HG03521 (cell line): ENCODE measurements around the gene AFAP1.

ENCODE experiments used
- ATAC-seq: cut with Tn5 transposase; IDR thresholded peaks from one replicate; pipeline ENCODE4 v1.9.1; 2021; ENCODE audit warnings: mild to moderate bottlenecking, moderate library complexity; ENCODE audit not compliant: unreplicated experiment

AFAP1 gene

DNA sequence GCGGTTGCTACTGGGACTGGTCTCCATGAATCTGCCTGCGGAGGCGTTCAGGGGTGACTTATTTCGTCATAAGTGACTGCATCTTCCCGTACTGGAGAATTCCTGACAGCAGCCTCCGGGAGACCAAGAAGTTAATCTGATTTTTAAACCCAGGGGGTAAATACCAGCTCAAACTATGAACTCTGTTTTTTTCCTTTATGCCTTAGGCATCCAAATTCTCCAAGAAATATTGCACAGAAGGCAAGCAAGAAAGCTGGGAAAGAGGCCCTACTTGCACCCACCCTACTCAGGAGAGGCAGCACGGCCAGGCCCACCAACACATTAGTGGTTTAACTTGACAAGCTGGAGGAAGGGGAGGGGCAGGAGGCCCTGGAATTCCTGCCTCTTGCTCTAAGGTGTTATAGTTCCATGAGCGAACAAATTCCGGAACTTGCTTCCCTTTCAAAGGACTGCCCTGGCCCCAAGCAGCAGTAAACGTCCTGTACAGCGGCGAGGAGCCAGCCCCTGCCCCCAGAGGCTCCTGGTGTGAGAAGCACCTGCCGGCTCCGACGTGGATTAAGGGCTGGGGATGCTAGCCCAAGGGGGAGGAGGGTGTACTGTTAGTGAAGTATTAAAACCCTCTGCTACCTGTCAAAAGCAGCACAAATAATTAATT lies 177.2 kb downstream of the AFAP1 start:
- no peak for ATAC-seq

DNA sequence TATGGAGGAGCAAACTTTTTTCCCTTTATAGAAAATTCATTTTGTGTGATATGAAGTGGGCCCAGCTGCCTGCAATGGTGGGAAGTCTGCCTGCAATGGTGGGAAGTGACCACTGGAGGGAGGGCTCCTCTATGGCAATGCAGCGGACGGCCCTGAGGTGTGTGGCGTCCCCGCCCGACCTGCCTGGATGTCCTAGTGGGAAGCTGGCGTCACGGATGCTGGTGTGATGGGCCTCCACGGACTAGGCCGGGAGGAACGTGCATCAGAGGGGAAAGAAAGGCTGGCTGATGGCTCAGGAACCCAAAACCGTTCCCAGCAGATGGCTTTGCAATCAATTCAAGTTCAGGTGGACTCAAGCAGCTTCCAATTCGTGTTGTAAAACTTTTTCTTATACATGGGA lies 177.9 kb downstream of the AFAP1 start:
- ATAC-seq: peak; percentile 83

DNA sequence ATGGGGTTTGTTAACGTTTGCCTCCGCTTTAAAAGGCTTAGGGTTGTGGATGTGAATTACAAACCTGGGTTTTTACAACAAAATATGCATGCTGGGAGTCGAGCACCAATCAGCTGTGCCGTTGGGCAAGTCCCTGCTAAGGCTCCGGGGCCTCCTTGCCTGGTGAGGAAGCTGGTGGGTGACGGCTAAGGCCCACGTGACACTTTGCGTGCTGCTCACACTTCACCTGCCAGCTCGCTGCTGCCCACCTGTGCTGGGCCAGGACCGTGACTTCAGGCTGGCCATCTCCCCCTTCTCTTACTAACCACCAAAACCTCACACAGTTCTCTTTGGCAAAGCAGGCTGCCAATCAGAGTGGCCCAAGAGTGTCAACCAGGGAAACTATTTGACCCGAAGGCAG lies 178.3 kb downstream of the AFAP1 start:
- no peak for ATAC-seq

DNA sequence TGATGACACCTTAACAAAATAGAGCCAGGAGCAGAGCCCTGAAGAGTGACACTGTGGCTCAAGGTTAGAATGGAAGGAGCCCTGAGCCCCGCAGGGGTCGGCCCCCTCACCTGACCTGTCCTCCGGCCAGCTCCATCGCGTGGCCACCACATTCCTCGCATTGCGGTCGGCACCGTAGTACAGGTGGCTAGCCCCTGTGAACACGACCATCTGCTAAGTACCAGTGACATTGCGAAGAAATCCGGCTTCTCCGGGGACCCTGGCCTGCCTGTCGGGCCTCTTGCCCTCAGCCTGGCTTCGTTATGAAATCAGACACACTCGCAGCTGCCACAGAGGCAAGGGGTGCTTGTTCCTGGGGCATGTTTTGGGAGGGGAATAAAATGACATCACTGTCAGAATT lies 179.0 kb downstream of the AFAP1 start:
- no peak for ATAC-seq

DNA sequence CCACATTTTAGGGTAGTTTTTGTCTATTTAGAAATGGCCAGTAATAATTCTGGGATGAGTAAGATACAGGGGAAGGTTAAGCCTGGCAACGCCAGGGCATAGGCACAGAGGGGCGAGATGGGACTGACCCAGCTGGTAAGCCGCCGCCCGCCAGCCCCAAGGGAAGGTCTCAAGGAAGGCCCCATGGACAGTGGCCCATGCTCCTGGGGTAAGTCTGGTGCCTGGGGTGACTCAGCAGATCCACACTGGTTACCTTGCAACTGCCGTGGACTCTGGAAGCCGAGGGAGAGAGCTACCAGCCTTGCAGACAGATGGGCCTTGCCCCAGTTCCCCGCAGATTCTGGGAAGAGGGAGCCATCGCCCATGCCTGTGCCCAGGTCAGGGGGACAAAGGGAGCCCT lies 179.4 kb downstream of the AFAP1 start:
- no peak for ATAC-seq

DNA sequence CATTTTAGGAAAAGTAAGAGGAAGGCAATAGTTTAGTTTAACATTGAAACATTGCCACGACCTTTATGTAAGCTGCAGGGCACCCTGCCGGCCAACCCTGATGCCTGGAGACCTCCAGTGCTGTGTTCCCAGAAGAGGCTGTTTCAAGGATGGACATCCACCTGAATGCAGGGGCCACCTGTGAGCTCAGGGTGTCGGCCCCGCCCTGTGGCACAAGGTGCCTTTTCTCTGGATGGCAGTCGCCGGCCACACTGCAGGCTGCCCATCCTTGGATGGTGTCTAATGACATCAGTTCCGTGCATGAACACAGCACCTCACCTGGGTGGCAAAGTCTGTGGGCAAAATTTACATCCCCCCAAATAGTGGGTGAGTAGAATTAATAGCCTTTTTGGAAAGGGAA lies 180.0 kb downstream of the AFAP1 start:
- no peak for ATAC-seq

DNA sequence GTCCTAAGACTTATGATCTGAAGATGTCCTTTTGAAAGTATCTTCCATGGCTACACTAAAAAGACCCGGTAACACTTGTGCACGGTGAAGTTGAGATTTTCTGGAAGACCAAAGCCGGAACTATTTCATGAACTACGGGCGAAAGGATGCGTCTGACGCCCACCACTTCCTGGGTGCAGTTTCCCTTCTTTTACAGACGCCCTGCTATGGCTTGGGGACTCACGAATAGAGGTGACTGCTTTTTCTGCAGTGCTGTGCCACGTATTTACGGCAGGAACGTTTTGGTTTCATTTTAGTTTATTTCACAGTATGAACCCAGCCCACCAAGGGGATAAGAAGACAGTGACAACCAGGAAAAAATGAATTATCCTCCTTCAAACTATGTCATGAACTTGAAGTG lies 180.4 kb downstream of the AFAP1 start:
- no peak for ATAC-seq

DNA sequence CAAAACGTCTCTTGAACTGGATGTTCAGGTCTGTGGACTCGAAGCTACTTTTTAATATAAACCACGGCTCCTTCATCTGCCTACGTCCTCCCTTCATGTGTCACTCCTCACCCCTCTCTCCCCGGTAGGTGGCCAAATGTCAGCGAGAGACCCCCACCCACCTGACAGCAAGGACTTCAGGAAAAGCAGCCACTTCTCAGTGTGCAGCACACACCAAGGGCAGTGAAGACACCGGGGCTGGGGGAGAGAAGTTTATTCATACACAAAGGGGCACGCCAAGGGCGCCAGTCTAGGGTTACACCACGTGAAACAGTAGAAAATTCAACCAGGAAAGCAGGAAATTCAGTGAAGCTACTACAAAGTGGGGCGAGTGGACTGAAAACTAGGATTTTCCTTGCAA lies 181.2 kb downstream of the AFAP1 start:
- ATAC-seq: no peak

DNA sequence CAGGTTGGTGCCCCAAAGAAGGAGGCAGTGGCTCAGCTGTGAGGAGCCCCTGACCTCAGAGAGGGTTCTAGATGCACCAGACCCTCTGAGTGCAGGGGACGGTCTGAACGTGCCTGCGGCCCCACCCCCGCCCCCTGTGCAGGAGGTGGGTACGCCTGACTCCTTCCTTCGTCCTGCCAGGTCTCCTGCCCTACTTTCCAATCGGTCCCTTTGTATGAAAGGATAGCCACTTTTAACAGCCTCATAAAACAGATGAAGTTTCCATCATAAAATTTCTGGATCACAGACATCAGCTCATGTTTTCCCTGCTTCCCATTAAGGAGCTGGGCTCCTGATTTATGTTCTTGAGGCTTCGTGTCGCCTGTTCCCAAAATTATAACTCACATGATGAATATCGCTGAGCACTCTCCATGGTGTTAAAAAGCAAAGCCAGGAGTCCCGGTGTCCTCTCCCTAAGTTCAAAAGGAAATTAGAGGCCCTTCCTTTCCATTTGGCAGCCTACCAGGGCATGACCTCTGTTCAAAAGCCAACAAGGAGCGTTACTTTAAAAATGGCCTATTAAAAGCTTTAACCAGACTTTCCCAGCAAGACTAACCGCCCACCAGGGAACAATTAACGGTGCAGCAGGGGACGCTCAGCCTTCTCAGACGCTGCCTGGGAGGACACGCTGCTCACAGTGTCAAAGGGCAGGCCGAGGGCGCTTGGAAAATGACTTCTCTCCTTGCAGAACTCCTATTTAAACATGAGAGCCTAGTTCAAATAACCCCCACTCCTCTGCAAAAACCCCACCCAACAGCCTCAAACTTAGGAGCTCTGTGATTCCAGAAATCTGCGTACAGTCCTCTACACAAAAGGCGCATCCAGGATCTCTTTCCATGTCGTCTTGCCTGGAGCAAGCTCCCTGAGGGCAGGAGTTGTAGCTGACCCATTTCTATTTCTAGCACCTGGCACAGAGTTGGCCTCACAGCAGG lies 181.9 kb downstream of the AFAP1 start:
- ATAC-seq: no peak

DNA sequence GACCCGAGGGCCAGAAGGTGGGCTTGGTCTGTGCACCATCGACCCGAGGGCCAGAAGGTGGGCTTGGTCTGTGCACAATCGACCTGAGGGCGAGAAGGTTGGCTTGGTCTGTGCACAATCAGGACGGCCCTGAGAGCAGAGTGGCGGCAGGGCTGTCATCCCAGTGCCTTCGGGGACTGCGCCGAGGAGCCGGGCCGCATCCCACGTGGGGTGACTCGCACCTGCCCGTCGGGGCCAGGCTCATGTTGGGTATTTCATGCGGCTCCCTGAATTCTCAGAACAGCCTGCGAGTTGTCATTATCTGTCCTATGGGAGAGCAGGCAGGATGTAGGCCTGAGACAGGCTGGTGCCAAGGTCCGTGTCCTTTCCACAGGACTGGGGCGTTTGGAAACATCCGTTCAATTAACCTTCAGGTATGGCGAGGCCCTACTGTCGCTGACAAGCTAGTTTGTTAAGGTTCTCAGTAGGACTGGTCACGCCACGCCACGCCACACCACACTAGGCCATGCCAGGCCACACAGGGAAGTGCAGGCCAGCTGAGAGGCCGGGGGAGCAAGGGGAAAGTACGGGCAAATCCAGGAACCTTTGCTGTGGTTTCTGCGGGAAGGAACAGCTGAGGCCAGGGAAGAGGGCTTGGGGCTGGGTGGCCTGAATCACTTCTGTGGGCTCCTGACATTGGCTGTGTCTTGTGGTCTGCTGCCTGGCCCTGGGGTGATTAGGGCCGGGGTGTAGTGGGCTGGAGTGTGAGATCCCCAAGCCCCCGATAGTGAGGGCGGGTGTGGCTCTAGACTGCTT lies 182.9 kb downstream of the AFAP1 start:
- ATAC-seq: no peak

DNA sequence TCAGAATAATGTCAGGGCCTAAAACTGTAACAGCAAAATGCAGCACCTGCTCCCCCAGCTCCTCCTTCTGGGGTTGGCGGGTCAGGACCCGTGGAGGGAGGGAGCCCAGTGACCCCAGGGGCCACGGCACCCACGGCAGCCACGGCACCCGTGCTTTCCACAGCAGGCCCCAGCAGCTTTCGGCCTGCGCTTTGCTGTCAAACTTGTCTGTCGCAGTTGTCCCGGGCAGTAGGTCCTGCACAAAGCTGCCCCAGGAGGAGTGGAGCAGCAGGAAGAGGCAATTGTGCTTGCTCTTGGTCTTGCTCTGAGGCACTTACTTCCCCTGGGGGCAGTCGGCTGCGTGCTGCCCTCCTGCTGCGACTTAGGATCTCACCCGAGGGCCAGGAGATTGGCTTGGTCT lies 183.6 kb downstream of the AFAP1 start:
- no peak for ATAC-seq

DNA sequence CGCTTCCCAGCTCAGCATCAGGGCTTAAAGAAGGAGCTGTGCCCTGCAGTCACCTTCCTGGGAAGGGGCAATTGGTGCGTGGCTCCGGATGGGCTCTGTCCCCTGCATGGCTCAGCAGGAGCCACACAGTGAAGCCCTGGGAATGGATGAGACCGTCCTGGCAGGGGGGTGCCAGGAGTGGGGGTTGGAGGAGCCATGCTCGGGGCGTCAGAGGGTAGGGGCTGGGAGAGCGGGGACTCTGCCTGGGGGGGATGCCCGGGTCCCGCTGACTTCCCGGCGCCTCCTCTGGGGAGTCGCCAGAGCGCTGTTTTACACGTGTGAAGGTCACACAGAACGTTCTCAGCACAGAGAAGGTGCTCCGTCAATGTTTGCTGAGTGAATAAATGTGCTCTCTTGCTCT lies 184.1 kb downstream of the AFAP1 start:
- no peak for ATAC-seq

DNA sequence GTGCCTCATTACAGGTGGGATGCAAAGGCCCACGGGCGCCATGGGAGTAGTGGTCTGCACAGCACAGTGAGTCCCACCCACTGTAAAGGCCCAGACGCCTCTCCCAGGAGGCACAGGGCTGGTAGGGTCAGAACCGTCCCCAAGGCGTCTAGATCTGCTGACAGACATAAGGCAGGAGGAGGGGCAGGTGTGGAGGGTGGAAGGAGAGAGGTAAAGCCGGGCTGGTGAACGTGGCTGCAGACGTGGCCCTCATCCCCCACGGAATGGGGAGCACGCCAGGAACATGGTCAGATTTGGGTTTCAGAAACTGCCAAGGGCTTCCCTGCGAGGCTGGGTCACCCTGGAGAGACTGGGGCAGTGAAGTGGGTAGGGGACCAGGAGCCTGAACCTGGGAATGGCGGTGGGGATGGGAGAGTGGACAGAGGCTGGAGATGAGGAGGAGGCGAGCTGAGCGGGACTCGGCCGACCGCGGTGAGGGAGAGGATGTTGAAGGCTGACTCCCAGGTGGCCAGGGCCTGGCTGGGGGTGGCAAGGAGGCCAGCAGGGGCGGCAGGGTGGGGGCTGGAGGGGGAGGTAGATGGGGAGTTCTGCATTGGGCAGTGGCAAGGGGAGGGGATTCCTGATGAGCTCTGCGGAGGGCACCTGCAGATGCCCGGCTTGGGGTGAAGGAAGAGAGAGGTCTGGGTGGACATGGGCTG lies 184.9 kb downstream of the AFAP1 start:
- no peak for ATAC-seq

DNA sequence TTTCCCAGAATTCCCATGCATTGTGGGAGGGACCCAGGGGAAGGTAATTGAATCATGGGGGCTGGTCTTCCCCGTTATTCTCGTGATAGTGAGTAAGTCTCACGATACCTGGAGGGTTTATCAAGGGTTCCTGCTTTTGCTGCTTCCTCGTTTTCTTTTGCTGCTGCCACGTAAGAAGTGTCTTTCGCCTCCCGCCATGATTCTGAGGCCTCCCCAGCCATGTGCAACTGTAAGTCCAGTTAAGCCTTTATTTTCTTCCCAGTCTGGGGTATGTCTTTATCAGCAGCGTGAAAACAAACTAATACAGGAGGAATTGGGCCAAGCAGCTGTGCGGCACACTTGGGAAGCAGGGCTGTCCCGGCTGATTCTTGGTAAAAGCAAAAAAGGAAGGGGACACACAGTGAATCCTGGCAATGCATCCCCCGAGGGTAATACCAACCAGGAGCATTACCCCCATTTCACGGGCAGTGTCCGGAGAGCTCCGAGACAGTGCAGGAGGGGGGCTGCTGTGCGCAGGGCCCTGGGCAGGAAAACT lies 185.7 kb downstream of the AFAP1 start:
- no peak for ATAC-seq

DNA sequence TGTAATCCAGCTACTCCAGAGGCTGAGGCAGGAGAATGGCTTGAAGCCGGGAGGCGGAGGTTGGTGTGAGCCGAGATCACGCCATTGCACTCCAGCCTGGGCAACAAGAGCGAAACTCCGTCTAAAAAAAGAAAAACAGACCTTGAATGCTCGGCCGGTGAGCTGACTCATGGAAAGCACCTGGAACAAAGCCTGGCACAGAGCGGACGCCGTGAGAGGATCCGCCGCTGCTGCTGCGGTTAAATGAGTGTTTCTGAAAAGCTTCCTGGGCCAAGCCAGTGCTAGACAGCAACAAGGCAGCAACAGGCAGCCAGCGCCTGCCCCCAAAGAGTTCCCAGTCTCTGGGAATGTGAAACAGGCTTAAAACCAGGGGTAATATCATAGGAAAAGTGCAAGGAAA lies 186.4 kb downstream of the AFAP1 start:
- ATAC-seq: no peak

DNA sequence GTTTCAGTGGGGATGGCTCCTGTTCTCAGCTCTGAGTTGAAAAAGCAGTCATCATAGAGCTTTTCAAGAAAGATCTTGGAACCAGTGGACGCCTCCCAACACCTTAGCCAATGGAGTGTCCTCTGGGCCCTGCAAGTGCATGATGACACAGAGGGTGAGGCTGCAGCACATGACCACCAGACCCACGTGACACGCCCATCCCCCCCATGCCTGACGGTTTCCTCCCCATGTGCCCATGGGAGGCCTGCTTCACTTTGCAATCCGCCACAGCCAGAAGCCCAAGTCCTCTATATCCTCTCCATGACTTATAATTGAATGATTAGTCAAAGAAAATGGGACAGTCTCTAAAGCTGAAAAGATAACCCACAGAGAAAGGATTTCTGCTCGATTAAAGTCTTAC lies 187.0 kb downstream of the AFAP1 start:
- ATAC-seq: no peak

DNA sequence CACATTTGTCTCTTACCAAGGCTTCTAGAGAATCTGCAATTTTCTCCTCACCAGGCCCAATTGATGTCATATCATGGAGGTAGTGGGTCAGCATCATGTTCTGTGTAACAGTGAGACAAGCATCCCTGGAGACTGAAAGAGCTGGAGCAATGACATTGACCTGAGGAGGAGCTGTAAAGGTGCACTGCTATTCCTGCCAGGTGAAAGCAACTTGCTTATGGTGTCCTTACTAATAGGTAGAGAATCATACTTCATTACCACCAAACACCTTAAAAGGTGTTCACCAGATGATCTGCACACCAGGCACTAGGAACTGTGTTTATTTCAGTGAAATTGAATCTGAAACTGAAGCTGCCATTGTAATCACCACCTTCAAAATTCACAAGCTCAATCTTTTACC lies 188.7 kb downstream of the AFAP1 start:
- no peak for ATAC-seq

DNA sequence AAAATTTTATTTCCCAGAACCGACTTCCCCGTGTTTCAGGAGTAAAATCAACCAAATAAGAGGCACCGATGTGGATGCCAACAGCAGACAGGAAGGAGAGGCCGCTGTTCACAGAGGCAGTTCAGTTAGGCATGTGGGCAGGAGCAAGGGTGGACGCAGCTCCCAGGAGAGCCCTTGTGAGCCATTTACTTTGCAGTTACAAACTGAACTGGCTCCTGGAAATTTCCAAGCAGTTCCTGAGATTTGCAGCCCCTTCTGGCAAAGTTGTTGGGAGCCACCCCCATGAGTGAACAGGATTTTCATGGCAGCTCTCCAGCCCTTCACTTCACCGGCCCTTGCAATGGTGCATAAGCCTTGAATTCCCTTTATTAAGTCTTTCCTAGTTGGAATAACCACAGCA lies 189.1 kb downstream of the AFAP1 start:
- ATAC-seq: no peak

DNA sequence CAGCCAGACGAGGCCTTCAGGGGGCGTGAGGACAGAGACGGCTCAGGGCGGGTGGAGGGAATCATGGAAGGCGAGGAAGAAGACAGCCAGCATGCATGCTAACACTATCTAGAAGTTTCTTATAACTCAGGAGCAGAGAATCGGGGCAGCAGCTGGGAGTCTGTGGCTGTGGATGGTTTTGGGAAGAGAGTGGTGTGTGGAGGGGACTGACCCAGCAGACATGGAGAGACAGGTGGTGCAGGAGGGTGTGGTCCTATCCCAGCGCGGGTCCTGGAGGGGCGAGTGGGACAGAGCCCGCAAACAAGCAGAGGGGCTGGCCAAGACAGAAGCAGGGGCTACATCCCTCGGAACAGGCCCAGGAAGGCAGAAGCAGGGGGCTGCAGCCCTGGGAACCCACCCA lies 192.1 kb downstream of the AFAP1 start:
- no peak for ATAC-seq

DNA sequence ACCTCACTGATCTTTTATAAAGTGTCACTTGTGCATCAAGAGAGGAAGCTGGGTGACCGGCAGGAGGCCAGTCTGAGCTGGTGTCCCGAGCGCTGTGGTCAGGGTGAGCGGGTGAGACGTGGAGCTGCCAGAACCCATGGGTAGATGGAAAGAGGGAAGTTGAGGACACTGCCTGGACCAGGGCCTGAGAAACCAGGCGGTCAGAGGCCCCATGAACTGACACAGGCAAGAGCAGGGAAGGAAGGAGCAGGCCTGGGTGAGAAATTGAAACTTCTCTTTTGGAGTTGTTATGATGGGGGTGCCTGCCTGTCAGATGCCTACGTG lies 192.6 kb downstream of the AFAP1 start:
- ATAC-seq: no peak
